ENCODE measurements around the gene RYR3. TPM values are rescaled to one million over a fixed set of nuclear protein-coding genes. Genes with fewer than 3 reads are reported as not detected.

Gene RYR3
- total RNA-seq, 4 donors from 2014 or later, result 0.18 to 3.3 (median 2.3) TPM

- Histone ChIP-seq H3K27me3 (no peaks in the 10 kb centered on the region), H3K4me3 (no peak overlapping the region), H3K27ac (no peak overlapping the region), H3K36me3 (no peaks in the 10 kb centered on the region), H3K4me1 (no peaks in the 10 kb centered on the region), H3K9me3 (no peaks in the 10 kb centered on the region)
- DNase-seq, result no peak
- TF ChIP-seq, protein P1, sequence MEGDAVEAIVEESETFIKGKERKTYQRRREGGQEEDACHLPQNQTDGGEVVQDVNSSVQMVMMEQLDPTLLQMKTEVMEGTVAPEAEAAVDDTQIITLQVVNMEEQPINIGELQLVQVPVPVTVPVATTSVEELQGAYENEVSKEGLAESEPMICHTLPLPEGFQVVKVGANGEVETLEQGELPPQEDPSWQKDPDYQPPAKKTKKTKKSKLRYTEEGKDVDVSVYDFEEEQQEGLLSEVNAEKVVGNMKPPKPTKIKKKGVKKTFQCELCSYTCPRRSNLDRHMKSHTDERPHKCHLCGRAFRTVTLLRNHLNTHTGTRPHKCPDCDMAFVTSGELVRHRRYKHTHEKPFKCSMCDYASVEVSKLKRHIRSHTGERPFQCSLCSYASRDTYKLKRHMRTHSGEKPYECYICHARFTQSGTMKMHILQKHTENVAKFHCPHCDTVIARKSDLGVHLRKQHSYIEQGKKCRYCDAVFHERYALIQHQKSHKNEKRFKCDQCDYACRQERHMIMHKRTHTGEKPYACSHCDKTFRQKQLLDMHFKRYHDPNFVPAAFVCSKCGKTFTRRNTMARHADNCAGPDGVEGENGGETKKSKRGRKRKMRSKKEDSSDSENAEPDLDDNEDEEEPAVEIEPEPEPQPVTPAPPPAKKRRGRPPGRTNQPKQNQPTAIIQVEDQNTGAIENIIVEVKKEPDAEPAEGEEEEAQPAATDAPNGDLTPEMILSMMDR (IDR thresholded peaks at IDR 0.05), result no peak
- no peak for TF ChIP-seq POLR2A (IDR thresholded peaks at IDR 0.05)
These were observed 143.0 kb downstream of the RYR3 start for GRCh38 chr15:33453761-33454160.

DNA sequence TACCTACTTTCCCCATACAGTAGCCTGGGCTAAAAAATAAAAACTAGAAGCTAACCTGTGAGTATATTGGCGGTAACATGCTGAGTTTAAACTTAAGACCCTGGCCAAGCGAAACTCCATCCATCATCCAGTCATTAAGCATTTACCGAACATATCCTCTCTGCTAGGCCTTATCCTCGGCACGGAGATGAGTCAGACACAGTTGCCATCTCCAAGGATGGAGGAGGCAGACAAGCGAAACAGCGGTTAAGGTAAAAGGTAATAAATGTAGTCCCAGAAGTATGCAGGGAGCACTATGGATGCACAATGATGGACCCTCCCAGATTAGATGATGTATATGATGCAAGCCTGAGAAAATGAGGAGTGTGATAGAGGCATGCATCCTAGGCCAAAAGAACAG is 143.6 kb downstream of the RYR3 start:
- no peak overlapping the region for H3K27ac ChIP-seq
- no peak overlapping the region for H3K4me3 ChIP-seq
- no peak for DNase-seq
- no peaks in the 10 kb centered on the region for H3K9me3 ChIP-seq
- H3K27me3 ChIP-seq, result no peaks in the 10 kb centered on the region
- TF ChIP-seq, protein P1 (IDR thresholded peaks at IDR 0.05), result no peak
- no peak for TF ChIP-seq POLR2A (IDR thresholded peaks at IDR 0.05)
- H3K4me1 ChIP-seq, result no peaks in the 10 kb centered on the region
- no peaks in the 10 kb centered on the region for H3K36me3 ChIP-seq

DNA sequence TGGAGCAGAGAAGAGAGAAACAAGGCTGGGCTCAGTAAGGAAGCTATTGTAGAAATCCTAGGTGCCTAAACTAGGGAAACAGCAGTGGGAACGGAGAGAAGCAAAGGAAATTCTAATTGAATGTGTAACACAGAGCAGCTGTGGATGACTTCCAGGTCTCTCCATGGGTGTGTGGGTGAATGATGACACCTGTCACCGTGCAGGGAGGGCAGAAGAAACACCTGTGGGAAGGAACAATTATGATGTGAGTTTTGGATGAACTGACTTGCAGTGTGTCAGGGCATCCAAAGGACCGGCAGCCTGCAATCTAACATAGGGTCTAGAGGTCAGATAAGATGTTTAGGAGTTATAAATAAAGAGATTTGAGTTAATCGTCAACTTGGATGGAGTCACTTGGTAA is 144.2 kb downstream of the RYR3 start:
- Histone ChIP-seq H3K9me3 (no peaks in the 10 kb centered on the region), H3K27me3 (no peaks in the 10 kb centered on the region), H3K27ac (no peak overlapping the region), H3K4me3 (no peak overlapping the region), H3K4me1 (no peaks in the 10 kb centered on the region), H3K36me3 (no peaks in the 10 kb centered on the region)
- TF ChIP-seq, protein P1 (IDR thresholded peaks at IDR 0.05), result no peak
- no peak for TF ChIP-seq POLR2A (IDR thresholded peaks at IDR 0.05)
- no peak for DNase-seq

GRCh38 chr15:33458421-33458820 is 147.7 kb downstream of the RYR3 start:
- DNase-seq, result no peak
- TF ChIP-seq, protein P1 (IDR thresholded peaks at IDR 0.05), result no peak
- no peak for TF ChIP-seq POLR2A (IDR thresholded peaks at IDR 0.05)
- no peaks in the 10 kb centered on the region for H3K27me3 ChIP-seq
- H3K27ac ChIP-seq, result no peak overlapping the region
- H3K4me1 ChIP-seq, result no peaks in the 10 kb centered on the region
- no peaks in the 10 kb centered on the region for H3K36me3 ChIP-seq
- no peaks in the 10 kb centered on the region for H3K9me3 ChIP-seq
- no peak overlapping the region for H3K4me3 ChIP-seq

- Histone ChIP-seq H3K4me3 (no peak overlapping the region), H3K27me3 (no peaks in the 10 kb centered on the region), H3K9me3 (no peaks in the 10 kb centered on the region), H3K4me1 (no peaks in the 10 kb centered on the region), H3K27ac (no peak overlapping the region), H3K36me3 (no peaks in the 10 kb centered on the region)
- TF ChIP-seq, protein P1 (IDR thresholded peaks at IDR 0.05), result no peak
- TF ChIP-seq POLR2A (IDR thresholded peaks at IDR 0.05), result no peak
- no peak for DNase-seq
These were observed 149.5 kb downstream of the RYR3 start for GRCh38 chr15:33460166-33460805.

- DNase-seq, result no peak
- no peak for TF ChIP-seq POLR2A (IDR thresholded peaks at IDR 0.05)
- TF ChIP-seq, protein P1 (IDR thresholded peaks at IDR 0.05), result no peak
- H3K4me1 ChIP-seq, result no peaks in the 10 kb centered on the region
- H3K27ac ChIP-seq, result no peak overlapping the region
- H3K36me3 ChIP-seq, result no peaks in the 10 kb centered on the region
- H3K27me3 ChIP-seq, result no peaks in the 10 kb centered on the region
- H3K9me3 ChIP-seq, result no peaks in the 10 kb centered on the region
- no peak overlapping the region for H3K4me3 ChIP-seq
These were observed 150.9 kb downstream of the RYR3 start for GRCh38 chr15:33461671-33462070.
